Cardiac muscle cell (in vitro differentiated cells and primary cell): ENCODE measurements around the gene LRRC45. TPM values are rescaled to one million over a fixed set of nuclear protein-coding genes. Genes with fewer than 3 reads are reported as not detected.

Source experiments
- DNase-seq, 2 donors: peaks; one replicate each; pipeline versions ENCODE4 v3.0.0 to v3.0.0-alpha.2; 2010 to 2017; ENCODE audit warnings: low read depth in 1 of 2, low spot score in 1 of 2
- H3K27ac ChIP-seq: fragments of 200-600 bp; sonication (generic); 2 replicates; pipeline ENCODE4 v1.5.1; 2016
- H3K27me3 ChIP-seq: fragments of 200-600 bp; sonication (generic); 2 replicates; pipeline ENCODE4 v1.6.0; 2016; ENCODE audit warnings: control low read depth
- H3K36me3 ChIP-seq: fragments of 200-600 bp; sonication (generic); 2 replicates; pipeline ENCODE4 v1.5.1; 2016; ENCODE audit warnings: control low read depth
- H3K4me1 ChIP-seq: fragments of 200-600 bp; sonication (generic); 2 replicates; pipeline ENCODE4 v1.8.1; 2017; ENCODE audit warnings: low read depth, mild to moderate bottlenecking, mixed run types
- H3K4me3 ChIP-seq: fragments of 200-600 bp; sonication (generic); 2 replicates; pipeline ENCODE4 v1.5.1; 2016; ENCODE audit warnings: mild to moderate bottlenecking
- H3K9me3 ChIP-seq: fragments of 200-600 bp; sonication (generic); 2 replicates; pipeline ENCODE4 v1.5.1; 2017; ENCODE audit warnings: low read depth, mild to moderate bottlenecking, control low read depth
- polyA plus RNA-seq: library from polyadenylated mRNA; unstranded; fragments of >200 nt; fragmentation: Nextera tagmentation; extraction: Ambion mirVana; gene quantifications from 2 replicates; pipeline ENCODE4 v1.2.1, GENCODE V29; 2016
- total RNA-seq: library from RNA; depleted of rRNA; stranded (reverse); fragments of >200 nt; gene quantifications from 2 replicates; pipeline ENCODE4 v1.2.3, GENCODE V29; 2016
- TF ChIP-seq, protein P1 (sequence below): IDR thresholded peaks from 2 replicates; pipeline ENCODE4 v1.5.1; 2012; ENCODE audit warnings: low read depth, mild to moderate bottlenecking, low read length

Gene LRRC45
- total and polyA plus RNA-seq, 2 experiments from 2014 or later: 31.8 to 36.5 TPM

DNA sequence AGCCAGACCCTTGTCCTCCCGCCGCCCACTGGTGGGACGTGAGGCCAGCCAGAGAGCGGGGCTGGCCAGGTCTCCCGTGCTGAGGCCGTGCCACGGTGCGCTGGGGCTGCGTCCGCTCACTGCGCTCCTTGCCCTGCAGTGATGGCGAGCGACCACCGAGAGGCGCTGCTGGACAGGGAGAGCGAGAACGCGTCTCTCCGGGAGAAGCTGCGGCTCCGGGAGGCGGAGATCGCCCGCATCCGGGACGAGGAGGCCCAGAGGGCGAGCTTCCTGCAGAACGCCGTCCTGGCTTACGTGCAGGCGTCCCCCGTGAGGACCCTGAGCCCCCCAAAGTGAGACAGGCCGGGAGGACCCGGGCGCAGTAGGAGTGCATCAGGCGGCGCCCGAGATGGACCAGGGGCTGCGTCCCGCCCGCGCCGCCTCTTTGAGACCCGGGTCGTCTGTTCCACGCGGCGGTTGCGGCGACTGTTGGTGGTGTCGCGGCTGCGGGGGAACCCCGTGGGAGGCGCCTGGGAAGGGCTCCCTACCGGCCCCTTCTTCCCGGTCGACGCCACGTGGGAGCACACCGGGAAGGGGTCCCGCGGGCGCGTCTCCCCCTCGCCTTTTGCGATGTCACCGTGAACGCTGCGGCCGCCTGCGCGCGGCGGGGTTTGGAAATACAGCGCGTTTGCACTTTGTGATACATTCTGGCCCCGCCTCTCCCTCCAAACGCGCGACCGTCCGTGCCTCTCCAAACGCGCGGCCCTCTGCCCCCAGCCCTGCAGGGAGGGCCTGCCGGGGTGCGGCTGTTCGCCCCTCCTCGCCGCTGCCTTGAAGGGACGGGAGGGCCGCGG lies 7.6 kb downstream of the LRRC45 start:
- Histone ChIP-seq H3K9me3 (no peaks in the 10 kb centered on the region), H3K4me1 (no peaks in the 10 kb centered on the region), H3K4me3 (peak overlapping the region; percentile 77), H3K27me3 (no peaks in the 10 kb centered on the region), H3K36me3 (no peaks in the 10 kb centered on the region), H3K27ac (peak overlapping the region; percentile 16)
- DNase-seq: peak; percentile 89 to 91
- TF ChIP-seq, protein P1, sequence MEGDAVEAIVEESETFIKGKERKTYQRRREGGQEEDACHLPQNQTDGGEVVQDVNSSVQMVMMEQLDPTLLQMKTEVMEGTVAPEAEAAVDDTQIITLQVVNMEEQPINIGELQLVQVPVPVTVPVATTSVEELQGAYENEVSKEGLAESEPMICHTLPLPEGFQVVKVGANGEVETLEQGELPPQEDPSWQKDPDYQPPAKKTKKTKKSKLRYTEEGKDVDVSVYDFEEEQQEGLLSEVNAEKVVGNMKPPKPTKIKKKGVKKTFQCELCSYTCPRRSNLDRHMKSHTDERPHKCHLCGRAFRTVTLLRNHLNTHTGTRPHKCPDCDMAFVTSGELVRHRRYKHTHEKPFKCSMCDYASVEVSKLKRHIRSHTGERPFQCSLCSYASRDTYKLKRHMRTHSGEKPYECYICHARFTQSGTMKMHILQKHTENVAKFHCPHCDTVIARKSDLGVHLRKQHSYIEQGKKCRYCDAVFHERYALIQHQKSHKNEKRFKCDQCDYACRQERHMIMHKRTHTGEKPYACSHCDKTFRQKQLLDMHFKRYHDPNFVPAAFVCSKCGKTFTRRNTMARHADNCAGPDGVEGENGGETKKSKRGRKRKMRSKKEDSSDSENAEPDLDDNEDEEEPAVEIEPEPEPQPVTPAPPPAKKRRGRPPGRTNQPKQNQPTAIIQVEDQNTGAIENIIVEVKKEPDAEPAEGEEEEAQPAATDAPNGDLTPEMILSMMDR: peak; percentile 39

GRCh38 chr17:82031303-82031884 lies 8.3 kb downstream of the LRRC45 start, which contains the start of gene RAC3:
Gene RAC3, plus strand, starts transcription at chr17:82031678. Its CDS starts 84 bp downstream, at chr17:82031762.
- H3K4me1 ChIP-seq: peaks cover 4% of the 10 kb centered on the region
- H3K9me3 ChIP-seq: no peaks in the 10 kb centered on the region
- no peaks in the 10 kb centered on the region for H3K27me3 ChIP-seq
- H3K4me3 ChIP-seq: peak within 1 kb of the TSS; percentile 77
- peak within 1 kb of the TSS; percentile 16 for H3K27ac ChIP-seq
- no peaks in the 10 kb centered on the region for H3K36me3 ChIP-seq
- TF ChIP-seq, protein P1: no peak
- peak; percentile 41 to 80 for DNase-seq

DNA sequence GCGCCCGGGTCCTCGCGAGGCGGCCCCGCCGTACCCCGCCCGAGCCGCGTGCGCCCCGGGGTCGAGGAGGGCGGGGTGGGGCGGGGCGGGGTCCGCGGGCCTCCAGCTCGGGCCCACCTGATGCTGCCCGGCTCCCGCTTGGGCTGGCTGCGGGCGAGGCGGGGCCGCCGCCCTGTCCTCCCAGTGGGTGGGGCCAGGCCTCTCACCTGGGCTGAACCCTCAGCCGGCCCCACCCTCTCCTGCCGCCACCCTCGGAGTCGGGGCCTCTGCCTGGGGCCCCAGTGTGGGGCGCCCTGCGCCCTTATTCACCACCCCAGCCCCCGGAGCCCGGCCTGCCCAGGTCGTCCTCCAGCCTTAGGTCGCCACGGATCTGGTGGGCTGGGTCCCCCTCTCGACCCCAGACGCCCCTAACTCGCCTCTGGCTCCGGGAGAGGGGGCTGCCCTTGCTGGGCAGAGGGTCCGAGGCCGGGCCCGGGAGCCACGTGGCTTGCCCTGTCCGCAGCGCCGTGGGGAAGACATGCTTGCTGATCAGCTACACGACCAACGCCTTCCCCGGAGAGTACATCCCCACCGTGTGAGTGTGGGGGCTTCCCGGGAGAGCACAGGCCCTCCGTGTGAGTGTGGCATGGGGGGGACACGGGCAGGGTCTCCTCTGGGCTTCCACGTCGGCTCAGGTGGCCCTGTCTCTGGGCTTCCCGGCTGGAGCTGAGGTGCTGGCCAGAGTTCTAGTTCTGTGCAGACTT lies 9.0 kb downstream of the LRRC45 start:
- DNase-seq: peak in 1 of 2 donors; percentile 43
- H3K27me3 ChIP-seq: no peaks in the 10 kb centered on the region
- peak overlapping the region; percentile 44 for H3K4me3 ChIP-seq
- H3K9me3 ChIP-seq: no peaks in the 10 kb centered on the region
- no peaks in the 10 kb centered on the region for H3K36me3 ChIP-seq
- no peak overlapping the region for H3K27ac ChIP-seq
- TF ChIP-seq, protein P1: no peak
- peaks cover 8% of the 10 kb centered on the region for H3K4me1 ChIP-seq

DNA sequence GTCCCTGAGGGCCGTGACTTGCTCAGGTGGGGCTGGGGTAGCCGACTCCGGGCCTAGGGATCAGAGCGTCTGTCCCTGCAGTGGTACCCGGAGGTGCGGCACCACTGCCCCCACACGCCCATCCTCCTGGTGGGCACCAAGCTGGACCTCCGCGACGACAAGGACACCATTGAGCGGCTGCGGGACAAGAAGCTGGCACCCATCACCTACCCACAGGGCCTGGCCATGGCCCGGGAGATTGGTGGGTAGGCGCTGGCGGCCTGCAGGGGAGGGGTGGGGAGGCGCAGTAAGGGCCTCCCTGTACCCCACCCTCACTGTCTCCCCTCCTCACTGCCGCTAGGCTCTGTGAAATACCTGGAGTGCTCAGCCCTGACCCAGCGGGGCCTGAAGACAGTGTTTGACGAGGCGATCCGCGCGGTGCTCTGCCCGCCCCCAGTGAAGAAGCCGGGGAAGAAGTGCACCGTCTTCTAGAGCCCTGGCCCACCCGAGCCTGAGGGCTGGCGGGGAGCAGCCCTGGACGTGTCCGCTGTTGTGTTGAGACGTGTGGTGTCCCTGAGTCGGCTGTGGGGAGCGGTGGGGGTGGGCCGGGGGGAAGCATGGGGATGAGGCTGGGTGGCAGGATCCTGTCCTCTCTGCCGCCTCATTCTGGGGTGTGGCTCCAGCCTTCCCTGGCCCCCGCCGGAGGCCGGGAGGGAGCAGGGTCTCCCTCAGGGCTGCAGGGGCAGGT lies 10.4 kb downstream of the LRRC45 start:
- H3K4me1 ChIP-seq: peaks cover 8% of the 10 kb centered on the region
- no peaks in the 10 kb centered on the region for H3K36me3 ChIP-seq
- no peaks in the 10 kb centered on the region for H3K27me3 ChIP-seq
- TF ChIP-seq, protein P1: no peak
- DNase-seq: no peak
- H3K4me3 ChIP-seq: no peak overlapping the region
- H3K9me3 ChIP-seq: no peaks in the 10 kb centered on the region
- H3K27ac ChIP-seq: no peak overlapping the region

- no peaks in the 10 kb centered on the region for H3K9me3 ChIP-seq
These were observed 11.4 kb downstream of the LRRC45 start for GRCh38 chr17:82034371-82035011.

More at GRCh38 chr17:82034371-82035011, 11.4 kb downstream of the LRRC45 start:
- TF ChIP-seq, protein P1: no peak
- Histone ChIP-seq H3K4me3 (no peak overlapping the region), H3K36me3 (no peaks in the 10 kb centered on the region), H3K27me3 (no peaks in the 10 kb centered on the region), H3K27ac (no peak overlapping the region), H3K4me1 (peaks cover 8% of the 10 kb centered on the region)
- DNase-seq: no peak
